Glutamatergic neuron (in vitro differentiated cells): Measurements from ENCODE around the gene CELF4. TPM values are rescaled to one million over a fixed set of nuclear protein-coding genes. Genes with fewer than 3 reads are reported as not detected.

Source experiments
- DNase-seq: peaks from one replicate; pipeline ENCODE4 v3.0.0; 2022
- H3K27ac Mint-ChIP-seq: one replicate; pipeline ENCODE4 v1.8.0; 2020; ENCODE audit warnings: mild to moderate bottlenecking, mixed read lengths, inconsistent platforms; ENCODE audit not compliant: unreplicated experiment
- H3K27me3 Mint-ChIP-seq: one replicate; pipeline ENCODE4 v1.8.0; 2020; ENCODE audit warnings: mild to moderate bottlenecking, moderate library complexity, mixed read lengths, inconsistent platforms; ENCODE audit not compliant: unreplicated experiment
- H3K36me3 Mint-ChIP-seq: one replicate; pipeline ENCODE4 v1.8.0; 2020; ENCODE audit warnings: mild to moderate bottlenecking, mixed read lengths, inconsistent platforms; ENCODE audit not compliant: unreplicated experiment
- H3K4me1 Mint-ChIP-seq: one replicate; pipeline ENCODE4 v1.8.0; 2020; ENCODE audit warnings: mild to moderate bottlenecking, low read depth, mixed read lengths, inconsistent platforms; ENCODE audit not compliant: unreplicated experiment
- H3K4me3 Mint-ChIP-seq: one replicate; pipeline ENCODE4 v1.8.0; 2020; ENCODE audit warnings: mild to moderate bottlenecking, mixed read lengths, inconsistent platforms; ENCODE audit not compliant: unreplicated experiment
- H3K9me3 Mint-ChIP-seq: one replicate; pipeline ENCODE4 v1.8.0; 2020; ENCODE audit warnings: mild to moderate bottlenecking, moderate library complexity, mixed read lengths, inconsistent platforms; ENCODE audit not compliant: unreplicated experiment
- CTCF ChIP-seq: fragments of 200-600 bp; sonication (generic); IDR thresholded peaks from one replicate; pipeline ENCODE4 v1.5.0; 2021; ENCODE audit not compliant: partially characterized antibody, unreplicated experiment
- total RNA-seq: library from RNA; stranded (reverse); fragmentation: NEBNext Ultra II Directional; extraction: Animal tissue kit (Norgen Biotek cat#: 25700); gene quantifications from one replicate; pipeline ENCODE4 v1.2.1, GENCODE V29; 2021; ENCODE audit not compliant: unreplicated experiment

The CELF4 gene
- total RNA-seq, 1 donor from 2014 or later: 38.4 TPM

- Mint-ChIP-seq H3K27me3 (peaks cover 14% of the 10 kb centered on the region), H3K9me3 (peaks cover 7% of the 10 kb centered on the region), H3K36me3 (no peaks in the 10 kb centered on the region), H3K27ac (peak overlapping the region; percentile 38), H3K4me1 (peaks cover 26% of the 10 kb centered on the region), H3K4me3 (no peak overlapping the region)
- DNase-seq: no peak
- no peak for TF ChIP-seq CTCF
Measured at GRCh38 chr18:37422116-37422515, 143.5 kb downstream of the CELF4 start.

- DNase-seq: no peak
- Mint-ChIP-seq H3K4me1 (peaks cover 24% of the 10 kb centered on the region), H3K27ac (peak overlapping the region; percentile 38), H3K9me3 (peaks cover 7% of the 10 kb centered on the region), H3K27me3 (peaks cover 14% of the 10 kb centered on the region), H3K36me3 (no peaks in the 10 kb centered on the region), H3K4me3 (no peak overlapping the region)
- no peak for TF ChIP-seq CTCF
Measured at GRCh38 chr18:37421341-37422077, 144.1 kb downstream of the CELF4 start.

GRCh38 chr18:37420315-37420880, 145.2 kb downstream of the CELF4 start:
- TF ChIP-seq CTCF: no peak
- DNase-seq: no peak
- Mint-ChIP-seq H3K27me3 (peaks cover 14% of the 10 kb centered on the region), H3K4me3 (no peak overlapping the region), H3K36me3 (no peaks in the 10 kb centered on the region), H3K4me1 (peaks cover 22% of the 10 kb centered on the region), H3K27ac (no peak overlapping the region), H3K9me3 (peaks cover 9% of the 10 kb centered on the region)

- H3K4me1 Mint-ChIP-seq: peaks cover 20% of the 10 kb centered on the region
- no peak overlapping the region for H3K27ac Mint-ChIP-seq
- TF ChIP-seq CTCF: no peak
- peaks cover 12% of the 10 kb centered on the region for H3K27me3 Mint-ChIP-seq
- no peaks in the 10 kb centered on the region for H3K36me3 Mint-ChIP-seq
- H3K4me3 Mint-ChIP-seq: no peak overlapping the region
- DNase-seq: no peak
- H3K9me3 Mint-ChIP-seq: peaks cover 9% of the 10 kb centered on the region
Measured at GRCh38 chr18:37419866-37420265, 145.7 kb downstream of the CELF4 start.

- H3K9me3 Mint-ChIP-seq: peaks cover 9% of the 10 kb centered on the region
Measured at GRCh38 chr18:37419315-37419714, 146.3 kb downstream of the CELF4 start.

More at GRCh38 chr18:37419315-37419714, 146.3 kb downstream of the CELF4 start:
- Mint-ChIP-seq H3K27me3 (peaks cover 9% of the 10 kb centered on the region), H3K27ac (no peak overlapping the region), H3K36me3 (no peaks in the 10 kb centered on the region), H3K4me3 (peak overlapping the region; percentile 28), H3K4me1 (peaks cover 20% of the 10 kb centered on the region)
- DNase-seq: no peak
- no peak for TF ChIP-seq CTCF
